GM18505 (cell line): ENCODE data around the gene SHC3.
"Not testable (repeated sequence)": the region's sequence is repeated elsewhere in the genome, so short reads cannot be mapped to it uniquely, and the experiment has no call there.

Experiments
- ATAC-seq: cut with Tn5 transposase; IDR thresholded peaks from one replicate; pipeline ENCODE4 v1.9.1; 2021; ENCODE audit not compliant: unreplicated experiment
- POLR2A ChIP-seq: IDR thresholded peaks from 4 replicates; pipeline ENCODE4 v1.6.1; 2011; ENCODE audit warnings: borderline replicate concordance; ENCODE audit not compliant: insufficient read depth, insufficient read length; ENCODE audit errors: extremely low read depth

Gene SHC3

DNA sequence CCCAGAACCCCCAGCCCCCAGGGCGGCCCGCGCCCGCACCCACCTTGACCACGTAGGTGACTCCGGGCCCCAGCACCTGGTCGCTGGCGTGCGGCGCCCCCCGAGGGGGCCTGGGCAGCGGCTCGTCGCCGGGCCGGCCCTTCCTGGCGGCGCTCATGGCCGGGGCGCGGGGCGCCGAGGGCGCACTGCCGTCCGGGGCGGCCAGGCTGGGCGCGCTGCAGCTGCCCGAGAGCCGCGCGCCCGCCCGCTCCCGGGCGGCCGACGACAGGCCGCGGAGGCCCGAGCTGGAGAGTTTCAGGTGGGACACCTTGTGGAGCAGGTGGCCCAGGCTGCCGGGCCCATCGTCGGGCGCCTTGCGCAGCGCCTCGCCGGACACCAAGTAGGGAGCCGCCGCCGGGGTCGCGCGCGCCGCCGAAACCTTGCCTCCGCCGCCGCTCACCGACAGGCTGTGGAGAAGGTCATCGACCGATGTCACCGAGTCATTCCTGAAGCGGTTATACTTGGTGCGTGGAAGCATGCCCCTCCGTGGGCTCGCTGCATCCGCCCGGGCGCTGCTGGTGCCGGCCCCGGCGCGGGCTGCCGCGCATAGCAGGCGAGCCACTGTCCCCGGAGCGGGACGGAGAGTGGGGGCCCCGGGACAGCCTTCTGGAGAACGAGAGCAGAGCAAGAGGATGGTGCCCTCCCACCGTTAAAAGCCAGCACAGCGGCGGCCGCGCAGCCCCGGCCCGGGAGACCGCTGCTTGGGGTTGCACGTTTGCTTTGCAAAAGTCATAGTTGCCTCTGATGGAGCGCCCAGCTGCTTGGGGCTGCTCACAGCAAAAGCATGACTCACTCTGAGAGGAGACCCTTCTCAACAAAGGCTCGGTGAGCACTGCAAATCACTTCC is at the start of gene SHC3:
Gene SHC3 (minus strand): TSS at position 875 of the 886 bp plus-strand sequence. CDS start 358 bp downstream, at position 517.
- TF ChIP-seq POLR2A = no peak
- ATAC-seq = no peak

GRCh38 chr9:89225991-89226471 is 47.4 kb upstream of the SHC3 start:
- no peak for ATAC-seq
- TF ChIP-seq POLR2A = no peak

DNA sequence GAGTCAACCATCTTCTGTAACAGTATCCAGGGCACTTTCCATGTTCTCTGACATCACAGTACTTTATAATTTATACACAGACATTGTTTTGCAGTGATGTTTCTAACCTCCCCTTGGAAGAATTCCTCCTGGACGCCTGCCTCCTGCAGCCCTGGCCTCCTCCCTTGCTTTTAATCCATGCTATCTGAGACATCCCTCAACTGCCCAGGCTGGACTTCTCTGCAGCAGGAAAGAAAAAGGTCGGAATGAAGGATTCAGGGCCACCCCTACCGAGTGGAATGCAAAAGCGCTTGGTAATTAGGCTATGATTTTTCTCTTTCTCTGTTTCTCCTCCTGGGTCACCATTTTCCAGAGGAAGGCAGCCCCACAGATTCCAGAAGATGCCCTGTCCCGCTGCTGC is 47.0 kb upstream of the SHC3 start:
- ATAC-seq = no peak

DNA sequence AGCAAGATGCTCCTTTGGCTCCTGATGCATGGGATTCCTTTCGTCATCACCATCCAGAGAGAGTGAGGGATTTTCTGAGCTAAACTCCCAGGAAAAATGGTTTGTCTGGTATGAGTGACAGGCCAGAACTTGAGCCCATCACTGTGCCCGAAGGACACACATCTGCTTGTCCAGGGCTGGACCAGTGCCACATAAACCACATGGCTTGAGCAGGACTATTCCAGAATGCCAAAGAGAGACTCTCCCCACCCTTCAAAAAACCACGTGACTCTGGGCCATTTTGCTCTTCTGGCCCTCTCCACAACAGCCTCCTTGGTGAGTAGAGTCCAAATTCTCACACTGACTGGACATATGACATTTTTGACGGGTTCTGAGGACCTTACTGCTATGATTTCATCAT is 46.4 kb upstream of the SHC3 start:
- no peak for ATAC-seq
- TF ChIP-seq POLR2A = no peak

More for the DNA sequence above, 47.0 kb upstream of the SHC3 start:
- TF ChIP-seq POLR2A = no peak

GRCh38 chr9:89224633-89225032 is 46.0 kb upstream of the SHC3 start:
- TF ChIP-seq POLR2A = no peak

GRCh38 chr9:89223396-89223977 is 44.9 kb upstream of the SHC3 start:
- no peak for ATAC-seq
- no peak for TF ChIP-seq POLR2A

More at GRCh38 chr9:89224633-89225032, 46.0 kb upstream of the SHC3 start:
- ATAC-seq = no peak

DNA sequence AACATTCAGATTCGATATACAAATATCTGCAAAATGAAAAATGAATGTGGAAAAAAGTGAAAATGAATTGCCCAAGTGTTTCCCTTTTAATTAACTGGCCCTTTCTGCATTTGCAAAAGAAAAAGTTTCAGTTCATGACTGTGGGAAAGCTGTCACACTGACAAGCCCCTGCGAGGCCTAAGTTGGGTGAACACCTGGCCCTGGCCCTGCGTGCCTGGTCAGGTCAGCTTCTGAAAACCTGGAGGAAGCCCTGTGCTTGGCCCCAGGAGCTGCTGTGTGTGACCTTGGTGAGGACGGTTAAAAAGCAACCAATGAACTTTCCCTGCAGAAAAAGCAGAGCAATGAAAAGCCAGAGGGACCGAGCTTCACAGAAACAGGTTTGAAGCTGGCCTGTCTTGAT is 41.0 kb upstream of the SHC3 start:
- no peak for ATAC-seq
- TF ChIP-seq POLR2A = no peak

- no peak for TF ChIP-seq POLR2A
- no peak for ATAC-seq
Measured at GRCh38 chr9:89218040-89218928, 39.7 kb upstream of the SHC3 start.

DNA sequence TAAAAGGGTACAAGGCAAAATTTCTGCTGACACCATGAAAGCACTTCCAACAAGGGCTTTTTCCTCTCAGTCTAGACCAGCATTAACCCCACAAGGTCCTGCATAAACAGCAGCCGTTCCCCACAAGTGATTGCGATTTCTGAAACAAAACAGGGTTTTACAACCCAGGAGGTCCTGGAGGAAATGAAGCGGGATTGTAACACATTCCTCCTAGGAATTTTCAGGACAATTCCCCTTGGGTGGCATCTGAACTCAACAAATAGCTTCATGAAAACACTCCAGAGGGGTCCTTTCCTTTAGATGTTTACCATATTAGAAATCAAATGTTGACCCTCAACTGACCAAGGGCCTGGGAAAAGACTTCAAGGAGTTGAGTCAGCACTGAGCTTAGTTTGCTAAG is 36.7 kb upstream of the SHC3 start:
- ATAC-seq = no peak
- TF ChIP-seq POLR2A = no peak

DNA sequence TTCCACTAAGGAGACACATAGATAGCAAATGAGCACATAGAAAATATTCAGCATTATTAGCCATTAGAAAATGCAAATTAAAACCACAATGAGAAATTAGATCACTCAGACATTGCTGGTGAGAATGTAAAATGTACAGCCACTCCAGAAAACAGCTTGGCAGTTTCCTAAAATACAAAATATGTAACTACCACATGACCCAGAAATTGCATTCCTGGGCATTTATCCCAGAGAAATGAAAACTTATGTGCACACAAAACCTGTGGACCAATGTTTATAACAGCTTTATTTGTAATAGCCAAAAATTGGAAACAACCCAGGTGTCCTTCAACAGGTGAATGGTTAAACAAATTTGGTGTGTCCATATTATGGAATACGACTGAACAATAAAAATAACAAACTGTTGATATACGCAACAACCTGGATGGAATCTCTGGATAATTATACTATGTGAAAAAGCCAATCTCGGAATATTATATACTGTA is 34.8 kb upstream of the SHC3 start:
- no peak for ATAC-seq

GRCh38 chr9:89212171-89212570 is 33.6 kb upstream of the SHC3 start:
- TF ChIP-seq POLR2A = no peak

More for the DNA sequence above, 34.8 kb upstream of the SHC3 start:
- no peak for TF ChIP-seq POLR2A

GRCh38 chr9:89209311-89209710 is 30.7 kb upstream of the SHC3 start:
- ATAC-seq = not testable (repeated sequence)

More at GRCh38 chr9:89212171-89212570, 33.6 kb upstream of the SHC3 start:
- no peak for ATAC-seq

DNA sequence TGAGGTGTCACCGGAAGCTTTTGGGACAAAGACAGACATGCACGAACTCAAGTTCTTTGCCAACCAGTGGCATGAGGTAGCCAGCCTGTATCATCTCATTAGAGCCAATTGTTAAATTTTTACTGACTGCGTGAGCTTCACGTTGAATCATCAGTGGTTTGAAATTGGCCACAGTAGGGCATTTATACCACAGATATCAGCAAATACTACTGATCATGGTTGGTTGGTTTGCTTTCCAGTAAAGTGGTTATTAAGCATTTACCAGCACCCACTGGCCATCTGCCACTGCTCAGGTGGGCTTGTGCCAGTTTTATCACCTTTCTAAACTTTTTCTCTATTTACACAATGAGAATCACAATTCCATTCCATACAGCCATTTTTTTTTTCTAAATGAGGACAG is 28.4 kb upstream of the SHC3 start:
- no peak for TF ChIP-seq POLR2A
- no peak for ATAC-seq
